DND-41 (cell line): Measurements from ENCODE around the gene TUBB.

Source experiments
- ATAC-seq: fragments of 200-7000 bp; cut with Tn5 transposase; 3 replicates; pipeline ENCODE4 v1.9.1; 2021; ENCODE audit warnings: low read depth; ENCODE audit not compliant: insufficient read depth
- DNase-seq: peaks from one replicate; pipeline ENCODE4 v3.0.0-alpha.2; 2020
- H2AFZ ChIP-seq: 2 replicates; pipeline ENCODE4 v1.6.0; 2012; ENCODE audit warnings: low read depth, low read length
- H3K27ac ChIP-seq: 2 replicates; pipeline ENCODE4 v1.5.1; 2012; ENCODE audit warnings: low read length, inconsistent platforms
- H3K27me3 ChIP-seq: fragments of 200-600 bp; sonication (generic); 2 replicates; pipeline ENCODE4 v1.6.0; 2012; ENCODE audit warnings: low read length, mild to moderate bottlenecking, inconsistent platforms; ENCODE audit not compliant: insufficient read depth, poor library complexity
- H3K36me3 ChIP-seq: 2 replicates; pipeline ENCODE4 v1.5.1; 2012; ENCODE audit warnings: low read length, inconsistent platforms; ENCODE audit not compliant: insufficient read depth
- H3K4me1 ChIP-seq: 2 replicates; pipeline ENCODE4 v1.5.1; 2012; ENCODE audit warnings: mild to moderate bottlenecking, low read length; ENCODE audit not compliant: insufficient read depth
- H3K4me2 ChIP-seq: 2 replicates; pipeline ENCODE4 v1.6.0; 2012; ENCODE audit warnings: mild to moderate bottlenecking, moderate library complexity, low read length, inconsistent platforms; ENCODE audit not compliant: insufficient read depth
- H3K4me3 ChIP-seq, 2 experiments: fragments of 200-600 bp in 1 of 2; shearing (Covaris generic) in 1 of 2; 2 replicates each; pipeline ENCODE4 v1.5.1; 2012 to 2016; ENCODE audit warnings: inconsistent platforms in 2 of 2, low read length in 2 of 2, mild to moderate bottlenecking in 2 of 2, low read depth in 1 of 2, moderate library complexity in 1 of 2
- H3K79me2 ChIP-seq: 2 replicates; pipeline ENCODE4 v1.6.0; 2012; ENCODE audit warnings: low read length, inconsistent platforms; ENCODE audit not compliant: insufficient read depth
- H3K9ac ChIP-seq: 2 replicates; pipeline ENCODE4 v1.6.0; 2012; ENCODE audit warnings: low read depth, mild to moderate bottlenecking, inconsistent platforms, low read length, moderate library complexity
- H3K9me3 ChIP-seq: 2 replicates; pipeline ENCODE4 v1.5.1; 2012; ENCODE audit warnings: low read length, moderate library complexity, mild to moderate bottlenecking, inconsistent platforms; ENCODE audit not compliant: insufficient read depth, severe bottlenecking
- H4K20me1 ChIP-seq: 2 replicates; pipeline ENCODE4 v1.6.0; 2012; ENCODE audit warnings: low read length; ENCODE audit not compliant: insufficient read depth
- CTCF ChIP-seq: IDR thresholded peaks from 2 replicates; pipeline ENCODE4 v1.5.1; 2012; ENCODE audit warnings: borderline replicate concordance, low read length, moderate library complexity, mild to moderate bottlenecking; ENCODE audit not compliant: poor library complexity, severe bottlenecking; ENCODE audit errors: extremely low read depth
- EZH2 ChIP-seq: IDR thresholded peaks from 3 replicates; pipeline ENCODE4 v1.6.1; 2012; ENCODE audit warnings: borderline replicate concordance, low read depth, mild to moderate bottlenecking, moderate library complexity, low read length, inconsistent platforms; ENCODE audit not compliant: severe bottlenecking

TUBB gene

GRCh38 chr6:30770592-30770991, 50.4 kb downstream of the TUBB start:
- Histone ChIP-seq H2AFZ (no peak overlapping the region), H3K9me3 (no peaks in the 10 kb centered on the region), H3K79me2 (no peaks in the 10 kb centered on the region), H3K27ac (no peak overlapping the region), H3K27me3 (no peaks in the 10 kb centered on the region), H3K9ac (no peak overlapping the region), H3K4me2 (no peak overlapping the region), H3K4me3 (no peak overlapping the region), H3K4me1 (peaks cover 28% of the 10 kb centered on the region), H3K36me3 (no peaks in the 10 kb centered on the region), H4K20me1 (no peaks in the 10 kb centered on the region)
- ATAC-seq (no peak), DNase-seq (no peak)
- TF ChIP-seq EZH2 (no peak), CTCF (no peak)

- TF ChIP-seq EZH2: no peak
- TF ChIP-seq CTCF: no peak
- Histone ChIP-seq H3K4me3 (no peak overlapping the region), H3K9ac (no peak overlapping the region), H3K4me1 (peaks cover 6% of the 10 kb centered on the region), H3K9me3 (no peaks in the 10 kb centered on the region), H3K4me2 (no peak overlapping the region), H3K36me3 (no peaks in the 10 kb centered on the region), H4K20me1 (no peaks in the 10 kb centered on the region), H2AFZ (no peak overlapping the region), H3K27me3 (no peaks in the 10 kb centered on the region), H3K27ac (no peak overlapping the region), H3K79me2 (no peaks in the 10 kb centered on the region)
- no peak for ATAC-seq
- DNase-seq: no peak
Measured at GRCh38 chr6:30774701-30775100, 54.5 kb downstream of the TUBB start.
